ENCODE measurements around the gene LRRC7. TPM values are rescaled to one million over a fixed set of nuclear protein-coding genes. Genes with fewer than 3 reads are reported as not detected.

LRRC7 gene
- total and polyA plus RNA-seq, 2 of the 8 experiments (the other 6 are each of a cell fraction or from before 2014, with no cell fraction given): 0.03 to 0.17 TPM

DNA sequence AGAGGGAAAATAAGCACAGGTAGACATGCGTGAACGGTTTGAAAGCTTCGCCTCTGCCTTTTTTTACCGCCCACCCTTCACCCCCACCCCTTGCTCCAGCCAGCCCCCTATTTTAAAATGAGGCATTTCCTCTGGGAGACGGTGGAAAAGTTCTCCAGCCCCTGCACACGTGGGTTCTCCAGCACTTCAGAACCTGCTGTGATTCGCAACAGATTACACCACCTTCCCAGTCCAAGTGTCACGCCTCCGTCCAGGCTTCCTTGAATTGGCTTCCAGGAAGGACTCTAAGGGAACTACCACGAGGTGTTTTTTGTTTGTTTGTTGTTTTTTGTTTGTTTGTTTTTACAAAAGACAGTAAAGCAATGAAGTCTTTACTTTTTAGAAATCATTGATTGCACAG, 2.6 kb downstream of the LRRC7 start (continued):
- TF ChIP-seq, protein P1, sequence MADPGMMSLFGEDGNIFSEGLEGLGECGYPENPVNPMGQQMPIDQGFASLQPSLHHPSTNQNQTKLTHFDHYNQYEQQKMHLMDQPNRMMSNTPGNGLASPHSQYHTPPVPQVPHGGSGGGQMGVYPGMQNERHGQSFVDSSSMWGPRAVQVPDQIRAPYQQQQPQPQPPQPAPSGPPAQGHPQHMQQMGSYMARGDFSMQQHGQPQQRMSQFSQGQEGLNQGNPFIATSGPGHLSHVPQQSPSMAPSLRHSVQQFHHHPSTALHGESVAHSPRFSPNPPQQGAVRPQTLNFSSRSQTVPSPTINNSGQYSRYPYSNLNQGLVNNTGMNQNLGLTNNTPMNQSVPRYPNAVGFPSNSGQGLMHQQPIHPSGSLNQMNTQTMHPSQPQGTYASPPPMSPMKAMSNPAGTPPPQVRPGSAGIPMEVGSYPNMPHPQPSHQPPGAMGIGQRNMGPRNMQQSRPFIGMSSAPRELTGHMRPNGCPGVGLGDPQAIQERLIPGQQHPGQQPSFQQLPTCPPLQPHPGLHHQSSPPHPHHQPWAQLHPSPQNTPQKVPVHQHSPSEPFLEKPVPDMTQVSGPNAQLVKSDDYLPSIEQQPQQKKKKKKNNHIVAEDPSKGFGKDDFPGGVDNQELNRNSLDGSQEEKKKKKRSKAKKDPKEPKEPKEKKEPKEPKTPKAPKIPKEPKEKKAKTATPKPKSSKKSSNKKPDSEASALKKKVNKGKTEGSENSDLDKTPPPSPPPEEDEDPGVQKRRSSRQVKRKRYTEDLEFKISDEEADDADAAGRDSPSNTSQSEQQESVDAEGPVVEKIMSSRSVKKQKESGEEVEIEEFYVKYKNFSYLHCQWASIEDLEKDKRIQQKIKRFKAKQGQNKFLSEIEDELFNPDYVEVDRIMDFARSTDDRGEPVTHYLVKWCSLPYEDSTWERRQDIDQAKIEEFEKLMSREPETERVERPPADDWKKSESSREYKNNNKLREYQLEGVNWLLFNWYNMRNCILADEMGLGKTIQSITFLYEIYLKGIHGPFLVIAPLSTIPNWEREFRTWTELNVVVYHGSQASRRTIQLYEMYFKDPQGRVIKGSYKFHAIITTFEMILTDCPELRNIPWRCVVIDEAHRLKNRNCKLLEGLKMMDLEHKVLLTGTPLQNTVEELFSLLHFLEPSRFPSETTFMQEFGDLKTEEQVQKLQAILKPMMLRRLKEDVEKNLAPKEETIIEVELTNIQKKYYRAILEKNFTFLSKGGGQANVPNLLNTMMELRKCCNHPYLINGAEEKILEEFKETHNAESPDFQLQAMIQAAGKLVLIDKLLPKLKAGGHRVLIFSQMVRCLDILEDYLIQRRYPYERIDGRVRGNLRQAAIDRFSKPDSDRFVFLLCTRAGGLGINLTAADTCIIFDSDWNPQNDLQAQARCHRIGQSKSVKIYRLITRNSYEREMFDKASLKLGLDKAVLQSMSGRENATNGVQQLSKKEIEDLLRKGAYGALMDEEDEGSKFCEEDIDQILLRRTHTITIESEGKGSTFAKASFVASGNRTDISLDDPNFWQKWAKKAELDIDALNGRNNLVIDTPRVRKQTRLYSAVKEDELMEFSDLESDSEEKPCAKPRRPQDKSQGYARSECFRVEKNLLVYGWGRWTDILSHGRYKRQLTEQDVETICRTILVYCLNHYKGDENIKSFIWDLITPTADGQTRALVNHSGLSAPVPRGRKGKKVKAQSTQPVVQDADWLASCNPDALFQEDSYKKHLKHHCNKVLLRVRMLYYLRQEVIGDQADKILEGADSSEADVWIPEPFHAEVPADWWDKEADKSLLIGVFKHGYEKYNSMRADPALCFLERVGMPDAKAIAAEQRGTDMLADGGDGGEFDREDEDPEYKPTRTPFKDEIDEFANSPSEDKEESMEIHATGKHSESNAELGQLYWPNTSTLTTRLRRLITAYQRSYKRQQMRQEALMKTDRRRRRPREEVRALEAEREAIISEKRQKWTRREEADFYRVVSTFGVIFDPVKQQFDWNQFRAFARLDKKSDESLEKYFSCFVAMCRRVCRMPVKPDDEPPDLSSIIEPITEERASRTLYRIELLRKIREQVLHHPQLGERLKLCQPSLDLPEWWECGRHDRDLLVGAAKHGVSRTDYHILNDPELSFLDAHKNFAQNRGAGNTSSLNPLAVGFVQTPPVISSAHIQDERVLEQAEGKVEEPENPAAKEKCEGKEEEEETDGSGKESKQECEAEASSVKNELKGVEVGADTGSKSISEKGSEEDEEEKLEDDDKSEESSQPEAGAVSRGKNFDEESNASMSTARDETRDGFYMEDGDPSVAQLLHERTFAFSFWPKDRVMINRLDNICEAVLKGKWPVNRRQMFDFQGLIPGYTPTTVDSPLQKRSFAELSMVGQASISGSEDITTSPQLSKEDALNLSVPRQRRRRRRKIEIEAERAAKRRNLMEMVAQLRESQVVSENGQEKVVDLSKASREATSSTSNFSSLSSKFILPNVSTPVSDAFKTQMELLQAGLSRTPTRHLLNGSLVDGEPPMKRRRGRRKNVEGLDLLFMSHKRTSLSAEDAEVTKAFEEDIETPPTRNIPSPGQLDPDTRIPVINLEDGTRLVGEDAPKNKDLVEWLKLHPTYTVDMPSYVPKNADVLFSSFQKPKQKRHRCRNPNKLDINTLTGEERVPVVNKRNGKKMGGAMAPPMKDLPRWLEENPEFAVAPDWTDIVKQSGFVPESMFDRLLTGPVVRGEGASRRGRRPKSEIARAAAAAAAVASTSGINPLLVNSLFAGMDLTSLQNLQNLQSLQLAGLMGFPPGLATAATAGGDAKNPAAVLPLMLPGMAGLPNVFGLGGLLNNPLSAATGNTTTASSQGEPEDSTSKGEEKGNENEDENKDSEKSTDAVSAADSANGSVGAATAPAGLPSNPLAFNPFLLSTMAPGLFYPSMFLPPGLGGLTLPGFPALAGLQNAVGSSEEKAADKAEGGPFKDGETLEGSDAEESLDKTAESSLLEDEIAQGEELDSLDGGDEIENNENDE (IDR thresholded peaks at IDR 0.05; ENCODE audit: insufficient replicate concordance, low read length): no peak
- TF ChIP-seq, protein P2, sequence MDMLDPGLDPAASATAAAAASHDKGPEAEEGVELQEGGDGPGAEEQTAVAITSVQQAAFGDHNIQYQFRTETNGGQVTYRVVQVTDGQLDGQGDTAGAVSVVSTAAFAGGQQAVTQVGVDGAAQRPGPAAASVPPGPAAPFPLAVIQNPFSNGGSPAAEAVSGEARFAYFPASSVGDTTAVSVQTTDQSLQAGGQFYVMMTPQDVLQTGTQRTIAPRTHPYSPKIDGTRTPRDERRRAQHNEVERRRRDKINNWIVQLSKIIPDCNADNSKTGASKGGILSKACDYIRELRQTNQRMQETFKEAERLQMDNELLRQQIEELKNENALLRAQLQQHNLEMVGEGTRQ (IDR thresholded peaks at IDR 0.05; ENCODE audit: low read length): no peak
- TF ChIP-seq TBP (IDR thresholded peaks at IDR 0.05; ENCODE audit: low read depth, low read length) (no peak), CBX8 (IDR thresholded peaks at IDR 0.05; ENCODE audit: borderline replicate concordance, low read depth, low read length) (no peak), KDM4A (IDR thresholded peaks at IDR 0.05; ENCODE audit: low read depth, low read length, severe bottlenecking) (peak; percentile 11), NANOG (IDR thresholded peaks at IDR 0.05; ENCODE audit: insufficient read depth, low read depth, low read length, poor library complexity, severe bottlenecking) (no peak)
- TF ChIP-seq, protein P3, sequence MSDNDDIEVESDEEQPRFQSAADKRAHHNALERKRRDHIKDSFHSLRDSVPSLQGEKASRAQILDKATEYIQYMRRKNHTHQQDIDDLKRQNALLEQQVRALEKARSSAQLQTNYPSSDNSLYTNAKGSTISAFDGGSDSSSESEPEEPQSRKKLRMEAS (IDR thresholded peaks at IDR 0.05): 0 out of 2 replicates have a peak, but pooled peaks have one; percentile 18
